Activated naive CD8-positive, alpha-beta T cell treated with anti-CD3 and anti-CD28 coated beads, Interleukin-2, amount 50 U/mL, for 16 hours (primary cell): ENCODE data around the gene GON7.
"Not testable (repeated sequence)": the region's sequence is repeated elsewhere in the genome, so short reads cannot be mapped to it uniquely, and the experiment has no call there.

ENCODE experiments used
- DNase-seq: peaks from one replicate; pipeline ENCODE4 v3.0.0-alpha.2; 2020; ENCODE audit warnings: low read depth, low spot score

The GON7 gene

GRCh38 chr14:93200553-93200952 lies 6.3 kb downstream of the GON7 start:
- no peak for DNase-seq

DNA sequence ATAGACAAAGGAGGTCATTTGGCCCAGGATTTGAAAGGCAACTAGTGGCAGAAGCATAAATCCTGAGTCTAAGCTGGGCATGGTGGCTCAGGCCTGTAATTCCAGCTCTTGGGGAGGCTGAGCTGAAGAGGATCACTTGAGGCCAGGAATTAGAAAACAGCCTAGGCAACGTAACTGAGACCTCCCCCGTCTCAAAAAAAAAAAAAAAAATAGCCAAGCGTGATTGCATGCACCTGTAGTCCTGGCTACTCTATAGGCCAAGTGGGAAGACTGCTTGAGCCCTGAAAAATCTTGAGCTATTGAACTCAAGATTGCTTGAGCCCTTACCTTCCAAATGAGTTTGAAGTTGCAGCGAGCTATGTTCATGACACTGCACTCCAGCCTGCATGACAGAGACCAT lies 7.8 kb downstream of the GON7 start:
- DNase-seq = no peak

DNA sequence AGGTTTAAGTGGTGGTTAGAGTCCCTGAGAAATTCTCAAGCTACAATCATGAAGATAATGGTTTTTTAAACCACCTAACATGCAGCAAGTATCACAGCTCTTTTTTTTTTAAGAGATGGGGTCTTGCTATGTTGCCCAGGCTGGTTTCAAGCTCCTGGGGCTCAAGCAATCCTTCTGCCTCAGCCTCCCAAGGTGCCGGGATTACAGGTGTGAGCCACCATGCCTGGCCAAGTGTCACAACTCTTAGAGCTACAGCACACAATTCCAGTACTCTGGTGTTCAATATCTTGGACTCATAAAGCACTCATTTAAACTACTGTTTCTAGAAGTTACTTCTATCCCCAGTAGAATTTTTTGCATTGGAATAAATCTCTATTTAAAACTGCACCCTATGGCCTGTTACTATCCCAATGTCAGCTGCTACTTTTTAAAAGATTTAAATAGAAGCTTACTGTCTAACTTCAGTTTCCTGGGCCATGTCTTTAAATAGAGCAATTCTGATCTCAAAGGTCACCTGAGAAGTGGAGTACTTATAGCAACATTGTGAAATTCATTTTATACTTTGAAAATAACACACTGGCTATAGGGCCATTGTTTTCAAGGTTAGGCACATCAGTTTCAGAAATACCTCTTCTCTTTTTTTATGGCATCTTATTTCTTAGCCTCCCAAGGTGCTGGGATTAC lies 11.4 kb downstream of the GON7 start:
- no peak for DNase-seq

- DNase-seq = no peak
Observed at GRCh38 chr14:93186956-93187355, 19.9 kb downstream of the GON7 start.

DNA sequence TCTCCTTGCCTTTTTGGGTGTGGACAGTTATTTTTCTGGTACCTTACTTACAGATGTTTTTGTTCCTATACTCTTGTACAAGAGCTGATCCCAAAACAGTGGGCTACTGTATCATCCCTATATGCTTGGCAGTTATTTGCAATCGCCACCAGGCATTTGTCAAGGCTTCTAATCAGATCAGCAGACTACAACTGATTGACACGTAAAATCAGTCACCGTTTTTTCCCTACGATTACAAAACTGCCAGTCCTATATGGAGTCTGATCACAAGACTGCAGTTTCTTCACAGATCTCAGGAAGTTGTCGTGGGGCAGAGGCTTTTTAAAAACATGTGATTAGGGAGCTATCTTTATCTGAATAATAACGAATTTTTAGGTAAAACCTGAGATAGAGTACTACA lies 20.4 kb downstream of the GON7 start:
- no peak for DNase-seq

DNA sequence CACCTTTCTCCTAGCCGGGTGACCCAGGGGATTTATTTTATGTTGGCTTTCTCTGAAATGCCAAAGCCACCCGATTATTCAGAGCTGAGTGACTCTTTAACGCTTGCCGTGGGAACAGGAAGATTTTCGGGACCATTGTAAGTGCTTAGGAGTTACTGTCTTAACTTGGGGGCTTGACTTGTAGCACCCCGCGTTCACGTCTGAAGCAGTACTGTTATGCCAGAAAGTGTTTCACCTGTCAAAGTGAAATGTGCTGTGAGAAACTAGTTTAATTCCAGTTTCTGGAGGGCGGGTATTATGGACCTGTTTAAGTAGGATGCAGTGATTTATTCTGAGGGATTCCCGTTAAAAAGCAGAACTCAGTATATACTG lies 21.5 kb downstream of the GON7 start:
- no peak for DNase-seq

GRCh38 chr14:93184391-93185348 lies 22.2 kb downstream of the GON7 start, which contains the start of the genes LYSET and MOAP1:
LYSET (plus strand) TSS chr14:93185317; CDS start chr14:93185406, 89 bp downstream.
MOAP1 (minus strand) TSS chr14:93184897; CDS start chr14:93184242, 655 bp downstream.
- peak; percentile 65 for DNase-seq

GRCh38 chr14:93183596-93184317 lies 23.1 kb downstream of the GON7 start:
- DNase-seq = no peak

GRCh38 chr14:93175492-93175891 lies 31.4 kb downstream of the GON7 start:
- DNase-seq = no peak

DNA sequence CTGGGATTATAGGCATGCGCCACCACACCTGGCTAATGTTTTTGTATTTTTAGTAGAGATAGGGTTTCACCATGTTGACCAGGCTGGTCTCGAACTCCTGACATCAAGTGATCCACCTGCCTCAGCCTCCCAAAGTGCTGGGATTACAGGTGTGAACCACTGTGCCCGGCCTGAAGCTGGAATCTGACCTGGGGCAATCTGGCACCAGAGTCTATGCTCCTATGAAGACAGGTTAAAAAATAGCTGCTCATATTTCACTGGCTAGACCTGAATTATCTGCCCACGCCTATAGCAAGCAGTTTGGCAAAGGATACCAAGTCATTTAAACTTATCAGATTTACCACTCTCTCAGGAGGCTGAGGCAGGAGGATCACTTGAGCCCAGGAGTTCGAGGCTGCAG lies 32.1 kb downstream of the GON7 start:
- not testable (repeated sequence) for DNase-seq

- DNase-seq = no peak
Observed at GRCh38 chr14:93173943-93174395, 32.9 kb downstream of the GON7 start.

DNA sequence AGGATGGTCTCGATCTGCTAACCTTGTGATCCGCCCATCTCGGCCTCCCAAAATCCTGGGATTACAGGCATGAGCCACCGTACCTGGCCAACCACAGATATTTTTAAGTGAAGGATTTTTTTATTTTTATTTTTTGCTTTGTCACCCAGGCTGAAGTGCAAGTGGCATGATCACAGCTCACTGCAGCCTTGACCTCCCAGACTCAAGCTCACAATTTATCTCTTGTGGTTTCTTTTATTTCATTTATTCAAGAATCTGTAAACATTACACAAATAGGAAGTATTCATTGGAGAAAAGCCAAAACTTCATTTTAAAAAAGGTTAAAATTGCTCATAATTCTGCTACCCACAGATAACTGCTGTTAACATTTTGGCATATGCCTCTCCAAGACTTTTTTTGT lies 35.5 kb downstream of the GON7 start:
- no peak for DNase-seq

- DNase-seq = not testable (repeated sequence)
Observed at GRCh38 chr14:93170141-93170540, 36.7 kb downstream of the GON7 start.

DNA sequence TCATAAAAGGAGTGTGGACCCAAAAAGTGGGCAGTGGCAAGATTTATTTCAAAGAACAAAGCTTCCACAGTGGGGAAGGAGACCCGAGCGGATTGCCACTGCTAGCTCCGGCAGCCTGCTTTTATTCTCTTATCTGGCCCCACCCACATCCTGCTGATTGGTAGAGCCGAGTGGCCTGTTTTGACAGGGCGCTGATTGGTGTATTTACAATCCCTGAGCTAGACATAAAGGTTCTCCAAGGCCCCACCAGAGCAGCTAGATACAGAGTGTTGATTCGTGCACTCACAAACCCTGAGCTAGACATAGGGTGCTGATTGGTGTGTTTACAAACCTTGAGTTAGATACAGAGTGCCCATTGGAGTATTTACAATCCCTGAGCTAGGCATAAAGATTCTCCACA lies 37.2 kb downstream of the GON7 start:
- DNase-seq = not testable (repeated sequence)

GRCh38 chr14:93168610-93169009 lies 38.3 kb downstream of the GON7 start:
- not testable (repeated sequence) for DNase-seq

GRCh38 chr14:93165271-93166265 lies 41.3 kb downstream of the GON7 start:
- not testable (repeated sequence) for DNase-seq

DNA sequence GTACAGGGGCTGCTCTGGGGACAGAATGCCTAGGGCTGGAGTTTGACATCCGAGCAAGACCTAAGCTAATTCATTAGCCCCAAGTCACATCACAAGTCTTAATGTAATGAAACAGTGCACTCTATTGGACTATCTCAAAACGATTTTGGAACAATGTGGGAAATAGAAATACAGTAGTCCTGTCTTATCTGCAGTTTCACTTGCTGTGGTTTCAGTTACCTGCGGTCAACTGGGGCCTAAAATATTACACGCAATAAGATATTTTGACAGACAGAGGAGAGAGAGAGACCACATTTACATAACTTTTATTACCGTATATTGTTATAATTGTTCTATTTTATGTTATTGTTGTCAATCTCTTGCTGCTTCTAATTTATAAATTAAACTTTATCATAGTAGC lies 43.3 kb downstream of the GON7 start:
- DNase-seq = no peak

DNA sequence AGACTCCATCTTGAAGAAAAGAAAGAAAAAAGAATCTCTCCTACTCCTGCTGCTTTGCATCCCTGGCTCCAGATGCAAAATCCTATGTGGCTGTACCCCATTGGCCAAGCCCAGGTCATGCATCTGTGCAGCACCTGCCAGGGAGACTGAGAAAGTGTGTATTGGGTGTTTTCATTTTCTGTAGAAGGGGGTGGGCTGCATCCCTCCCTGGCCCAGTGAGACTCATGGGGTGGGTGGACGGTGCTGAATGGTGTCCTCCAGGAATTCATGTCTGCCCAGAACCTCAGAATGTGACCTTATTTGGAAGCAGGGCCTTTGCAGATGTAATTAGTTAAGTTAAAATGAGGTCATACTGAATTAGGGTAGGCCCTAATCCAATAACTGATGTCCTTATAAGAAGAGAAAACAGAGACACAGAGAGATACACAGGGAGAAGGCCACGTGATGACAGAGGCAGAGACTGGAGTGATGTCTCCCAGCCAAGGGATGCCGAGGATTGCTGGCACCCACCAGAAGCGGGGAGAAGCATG lies 45.4 kb downstream of the GON7 start:
- no peak for DNase-seq

DNA sequence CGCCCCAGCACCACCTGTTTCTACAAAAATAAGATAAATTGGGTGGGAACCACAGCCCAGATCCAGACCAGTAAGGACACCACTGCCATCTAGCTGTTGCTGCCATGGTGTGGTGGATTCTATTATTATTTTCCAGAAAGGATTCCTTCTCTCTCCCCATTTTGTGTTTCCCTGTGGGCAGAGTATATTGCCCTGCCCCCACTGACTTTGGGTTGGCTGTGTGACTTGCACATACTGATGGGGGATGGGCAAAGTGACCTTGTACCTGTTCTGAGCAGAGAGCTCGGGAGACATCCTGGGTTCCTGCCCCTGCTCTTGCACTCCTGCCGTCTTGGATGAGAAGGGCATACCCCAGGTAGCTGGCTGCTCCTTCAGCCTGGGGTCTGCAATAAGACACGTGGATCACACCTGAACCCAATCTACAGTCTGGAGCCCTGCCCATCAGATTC lies 46.5 kb downstream of the GON7 start:
- DNase-seq = no peak

DNA sequence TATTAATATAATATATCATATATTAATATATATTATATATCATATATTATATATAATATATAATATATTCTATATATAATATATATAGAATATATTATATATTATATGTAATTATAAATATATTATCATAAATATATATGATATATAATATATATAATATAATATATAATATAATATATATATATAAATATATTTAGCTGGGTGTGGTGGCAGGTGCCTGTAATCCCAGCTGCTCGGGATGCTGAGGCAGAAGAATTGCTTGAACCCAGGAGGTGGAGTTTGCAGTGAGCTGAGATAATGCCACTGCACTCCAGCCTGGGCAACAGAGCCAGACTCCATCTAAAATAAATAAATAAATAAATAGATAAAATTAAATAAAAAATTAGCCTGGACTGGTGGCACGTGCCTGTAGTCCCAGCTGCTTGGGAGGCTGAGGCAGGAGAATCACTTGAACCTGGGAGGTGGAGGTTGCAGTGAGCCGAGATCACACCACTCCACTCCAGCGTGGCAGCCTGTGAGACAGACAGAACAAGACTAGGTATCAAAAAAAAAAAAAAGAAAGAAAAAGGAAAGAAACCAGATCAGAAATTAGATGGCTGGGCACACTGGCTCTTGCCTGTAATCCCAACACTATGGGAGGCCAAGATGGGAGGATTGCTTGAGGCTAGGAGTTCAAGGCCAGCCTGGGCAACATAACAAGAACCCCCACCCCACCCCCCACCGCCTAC lies 47.1 kb downstream of the GON7 start:
- DNase-seq = not testable (repeated sequence)
